Measurements from ENCODE around the gene LDLRAD3.

DNA sequence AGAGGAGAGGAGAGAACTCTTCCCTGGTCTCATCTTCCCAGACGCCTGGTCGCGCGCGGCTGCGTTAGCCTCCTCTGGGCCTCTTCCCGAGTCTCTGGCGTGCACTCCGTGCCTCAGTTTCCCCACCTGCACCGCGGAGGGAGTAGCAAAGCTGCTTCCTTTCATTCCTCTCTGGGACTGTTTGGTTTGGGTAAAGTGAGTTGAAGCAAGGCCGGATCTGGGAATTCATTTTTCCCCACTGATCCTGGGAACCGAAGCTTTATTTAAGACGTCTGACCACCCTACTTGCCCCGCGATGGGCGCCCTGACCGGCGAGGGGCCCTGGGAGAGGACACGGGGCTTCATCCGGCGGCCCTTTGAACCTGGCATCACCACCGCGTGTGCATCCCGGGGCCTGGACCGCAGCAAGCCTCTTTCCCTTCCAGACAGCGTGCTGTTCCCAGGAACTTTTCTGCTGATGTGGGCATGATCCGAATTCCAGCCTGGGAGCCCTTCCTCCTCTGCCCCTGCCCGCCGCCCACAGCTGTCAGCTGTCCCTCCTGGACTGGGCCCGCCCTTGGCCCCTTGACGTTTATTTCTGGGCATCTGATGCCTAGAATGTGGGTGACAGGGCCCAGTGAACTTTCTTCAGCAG lies 758 bp downstream of the LDLRAD3 start:
- TF ChIP-seq, protein P1, sequence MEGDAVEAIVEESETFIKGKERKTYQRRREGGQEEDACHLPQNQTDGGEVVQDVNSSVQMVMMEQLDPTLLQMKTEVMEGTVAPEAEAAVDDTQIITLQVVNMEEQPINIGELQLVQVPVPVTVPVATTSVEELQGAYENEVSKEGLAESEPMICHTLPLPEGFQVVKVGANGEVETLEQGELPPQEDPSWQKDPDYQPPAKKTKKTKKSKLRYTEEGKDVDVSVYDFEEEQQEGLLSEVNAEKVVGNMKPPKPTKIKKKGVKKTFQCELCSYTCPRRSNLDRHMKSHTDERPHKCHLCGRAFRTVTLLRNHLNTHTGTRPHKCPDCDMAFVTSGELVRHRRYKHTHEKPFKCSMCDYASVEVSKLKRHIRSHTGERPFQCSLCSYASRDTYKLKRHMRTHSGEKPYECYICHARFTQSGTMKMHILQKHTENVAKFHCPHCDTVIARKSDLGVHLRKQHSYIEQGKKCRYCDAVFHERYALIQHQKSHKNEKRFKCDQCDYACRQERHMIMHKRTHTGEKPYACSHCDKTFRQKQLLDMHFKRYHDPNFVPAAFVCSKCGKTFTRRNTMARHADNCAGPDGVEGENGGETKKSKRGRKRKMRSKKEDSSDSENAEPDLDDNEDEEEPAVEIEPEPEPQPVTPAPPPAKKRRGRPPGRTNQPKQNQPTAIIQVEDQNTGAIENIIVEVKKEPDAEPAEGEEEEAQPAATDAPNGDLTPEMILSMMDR (IDR thresholded peaks at IDR 0.05) = no peak
- no peak for TF ChIP-seq POLR2A (IDR thresholded peaks at IDR 0.05)
